SJSA1 (cell line): ENCODE data around the gene DNAJB4. TPM values are rescaled to one million over a fixed set of nuclear protein-coding genes. Genes with fewer than 3 reads are reported as not detected.

ENCODE experiments used
- total RNA-seq: library from RNA; depleted of rRNA; stranded (reverse); fragments of >200 nt; shearing (Covaris generic); gene quantifications from 2 replicates; pipeline ENCODE4 v1.2.3, GENCODE V29; 2014; rRNA removed

The DNAJB4 gene
- total RNA-seq, 1 experiment from 2014 or later: 75.6 TPM

Other genes with a start within 250 kb of the DNAJB4 start
- 55.9 and 90.3 TPM in 2 replicates for gene USP33, start 245.1 kb upstream of the DNAJB4 start, total RNA-seq
- 13.0 and 13.2 TPM in 2 replicates for gene MIGA1, start 225.3 kb upstream of the DNAJB4 start, total RNA-seq
- 31.4 and 36.0 TPM in 2 replicates for gene NEXN, start 116.3 kb upstream of the DNAJB4 start, total RNA-seq
- 92.5 and 153 TPM in 2 replicates for gene FUBP1, start 25.9 kb upstream of the DNAJB4 start, total RNA-seq
- gene GIPC2, start 41.0 kb downstream of the DNAJB4 start, total RNA-seq: 0.13 TPM in 1 of 2 replicates, not detected in the other